ENCODE results near the gene PCSK2.
A peak's percentile ranks its signal among the peaks of the same experiment; 100 is the strongest.

Gene PCSK2

DNA sequence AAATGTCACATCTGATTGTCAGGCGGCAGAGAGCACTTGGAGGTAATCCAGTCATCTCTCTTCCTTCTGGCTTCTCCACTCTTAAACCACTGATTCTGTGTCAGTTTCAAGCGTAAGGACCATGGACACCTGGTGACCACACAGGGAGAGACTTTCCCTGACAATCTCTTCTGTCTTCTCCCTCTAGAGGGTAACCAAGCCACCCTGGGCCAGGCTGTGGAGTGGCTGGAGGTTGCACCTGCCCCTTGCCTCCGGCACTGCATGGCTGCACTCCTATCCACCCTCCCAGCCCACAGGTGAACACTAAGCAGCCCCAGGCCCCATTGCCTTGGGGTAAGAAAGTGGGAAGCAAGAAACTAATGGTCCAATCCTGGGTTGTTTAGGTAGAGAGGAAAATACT, 225.6 kb downstream of the PCSK2 start:
- DNase-seq = no peak

DNA sequence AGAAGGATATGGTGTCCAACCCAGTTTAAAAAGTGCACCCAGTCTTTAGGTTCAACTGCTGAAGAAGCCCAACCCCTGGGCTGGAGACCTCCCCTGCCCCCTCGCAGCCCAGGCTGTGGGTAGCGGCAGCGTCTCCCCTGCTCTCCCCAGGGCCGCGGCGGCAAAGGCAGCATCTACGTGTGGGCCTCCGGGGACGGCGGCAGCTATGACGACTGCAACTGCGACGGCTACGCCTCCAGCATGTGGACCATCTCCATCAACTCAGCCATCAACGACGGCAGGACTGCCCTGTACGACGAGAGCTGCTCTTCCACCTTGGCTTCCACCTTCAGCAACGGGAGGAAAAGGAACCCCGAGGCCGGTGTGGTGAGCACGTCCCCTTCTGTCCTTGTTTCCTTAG, 226.8 kb downstream of the PCSK2 start:
- no peak for DNase-seq

DNA sequence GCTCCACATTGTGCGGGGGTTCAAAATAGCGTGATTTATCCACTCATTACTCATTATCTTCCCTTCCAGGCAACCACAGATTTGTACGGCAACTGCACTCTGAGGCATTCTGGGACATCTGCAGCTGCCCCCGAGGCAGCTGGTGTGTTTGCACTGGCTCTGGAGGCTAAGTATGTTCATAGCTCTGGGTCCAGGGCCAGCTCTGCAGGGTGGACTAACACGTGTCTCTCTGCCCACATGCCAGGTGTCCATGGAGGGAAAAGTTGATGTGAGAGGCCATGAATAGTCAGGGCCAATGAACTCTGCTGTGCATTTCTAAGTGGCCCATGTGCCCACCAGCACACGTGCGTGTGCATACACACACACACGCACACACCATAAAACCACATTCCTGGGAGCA, 229.4 kb downstream of the PCSK2 start:
- no peak for DNase-seq

DNA sequence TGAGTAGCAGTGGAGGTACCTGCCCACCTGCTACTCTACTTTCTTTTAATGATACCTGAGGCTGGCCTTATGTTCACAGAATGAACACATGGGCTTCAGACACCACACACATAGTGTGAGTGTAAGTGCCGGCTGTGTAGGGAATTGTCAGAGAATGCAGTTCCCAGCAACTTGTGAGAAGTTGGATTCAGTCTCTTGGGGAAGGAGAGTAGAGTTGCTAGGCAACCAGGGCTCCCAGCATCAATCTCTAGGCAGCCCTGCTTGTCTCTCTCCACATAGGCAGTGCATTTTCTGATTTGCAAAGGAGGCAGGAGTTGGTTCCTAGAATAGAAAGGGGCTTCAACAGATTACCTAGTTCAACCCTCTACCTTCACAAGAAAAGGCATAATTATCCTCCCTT, 230.2 kb downstream of the PCSK2 start:
- no peak for DNase-seq

DNA sequence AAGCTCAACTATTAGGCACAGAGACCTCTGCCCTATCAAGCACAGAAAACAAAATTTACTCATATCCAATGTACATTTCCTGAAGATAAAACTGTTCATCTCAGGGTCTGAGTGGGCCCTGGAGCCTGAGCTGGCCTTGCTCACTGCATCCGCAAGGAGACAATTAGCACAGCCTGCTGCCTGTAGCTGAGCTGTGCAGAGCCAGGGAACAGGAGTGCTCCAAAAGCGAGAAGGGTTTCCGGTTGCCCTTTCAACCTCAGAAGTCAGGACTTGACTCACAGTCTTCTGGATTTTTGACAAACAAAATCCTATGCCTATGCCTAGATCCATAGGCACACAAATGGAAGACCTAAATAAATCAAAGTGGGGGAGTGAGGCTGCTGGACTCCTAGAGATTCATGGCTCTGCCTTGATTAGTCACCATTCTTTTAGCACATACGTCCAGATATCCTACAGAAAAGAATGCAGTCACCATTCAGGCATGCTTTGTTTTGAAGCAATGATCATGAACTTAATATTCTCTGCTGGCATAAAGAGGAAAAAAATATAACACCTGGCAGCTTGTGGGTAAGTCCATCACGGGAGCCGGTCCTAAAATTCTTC, 230.8 kb downstream of the PCSK2 start:
- no peak for DNase-seq

DNA sequence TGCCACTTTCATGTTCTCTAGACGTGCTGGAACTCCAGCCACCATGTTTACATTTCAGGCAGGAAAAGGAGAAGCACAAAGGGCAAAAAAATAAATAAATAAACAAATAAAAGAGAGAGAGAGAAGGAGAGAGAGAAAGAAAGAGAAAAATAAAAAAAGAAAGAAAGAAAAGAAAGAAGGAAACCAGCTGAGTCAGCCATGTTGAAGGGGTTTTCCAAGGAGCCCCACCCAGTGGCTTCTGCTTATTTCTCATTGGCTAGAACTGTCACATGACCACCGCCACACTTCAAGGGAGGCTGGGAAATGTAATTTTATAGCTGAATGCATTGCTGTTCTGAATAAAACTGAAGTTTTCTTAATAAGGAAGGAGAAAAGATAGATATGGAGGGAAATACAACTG, 233.3 kb downstream of the PCSK2 start:
- DNase-seq = peak; percentile 6

DNA sequence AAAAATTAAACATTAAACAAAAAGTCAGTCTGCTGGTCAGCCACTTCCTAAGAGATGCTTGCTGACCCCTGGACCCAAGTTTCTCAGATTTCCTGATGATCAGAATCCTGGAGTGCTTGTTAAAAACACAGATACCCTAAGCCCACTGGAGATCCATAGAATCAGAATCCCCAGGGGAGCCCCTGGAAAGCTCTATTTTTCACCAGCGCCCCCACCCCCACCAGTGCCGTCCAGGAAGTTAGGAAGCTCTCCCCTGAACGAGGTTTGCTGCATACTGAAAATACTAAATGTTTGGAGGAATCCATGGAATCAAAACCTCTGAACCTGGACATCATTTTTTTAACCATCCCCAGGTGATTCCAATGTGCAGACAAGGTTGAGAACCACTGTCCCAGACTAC, 235.1 kb downstream of the PCSK2 start:
- no peak for DNase-seq

DNA sequence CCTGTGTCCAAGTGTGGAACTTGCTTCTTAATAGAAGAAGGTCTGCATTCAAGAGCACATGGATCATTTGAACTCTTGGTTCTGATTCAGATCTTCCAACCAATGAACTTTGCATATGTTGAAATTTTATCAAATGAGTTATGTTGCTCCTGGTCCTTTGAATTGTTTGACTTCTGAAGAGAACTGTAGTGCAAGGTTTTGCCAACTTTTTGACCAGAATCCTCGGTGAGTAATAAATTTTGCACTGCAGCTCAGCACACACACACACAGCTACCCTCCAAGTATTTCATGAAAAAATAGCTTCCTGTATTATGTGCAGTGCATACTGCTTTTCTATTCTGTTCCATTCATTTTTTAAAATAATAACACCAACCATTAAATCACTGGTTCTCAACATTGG, 236.9 kb downstream of the PCSK2 start:
- DNase-seq = no peak

DNA sequence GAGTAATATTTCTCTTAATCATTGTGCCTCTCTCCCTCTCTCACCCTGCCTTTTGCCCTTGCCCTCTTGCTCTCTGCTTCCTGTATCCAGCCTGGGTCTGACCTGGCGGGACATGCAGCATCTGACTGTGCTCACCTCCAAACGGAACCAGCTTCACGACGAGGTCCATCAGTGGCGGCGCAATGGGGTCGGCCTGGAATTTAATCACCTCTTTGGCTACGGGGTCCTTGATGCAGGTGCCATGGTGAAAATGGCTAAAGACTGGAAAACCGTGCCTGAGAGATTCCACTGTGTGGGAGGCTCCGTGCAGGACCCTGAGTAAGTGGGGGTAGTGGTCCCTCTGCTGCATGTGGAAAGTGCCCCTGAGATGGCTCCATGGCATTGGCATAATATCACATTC, 238.4 kb downstream of the PCSK2 start:
- DNase-seq = no peak

DNA sequence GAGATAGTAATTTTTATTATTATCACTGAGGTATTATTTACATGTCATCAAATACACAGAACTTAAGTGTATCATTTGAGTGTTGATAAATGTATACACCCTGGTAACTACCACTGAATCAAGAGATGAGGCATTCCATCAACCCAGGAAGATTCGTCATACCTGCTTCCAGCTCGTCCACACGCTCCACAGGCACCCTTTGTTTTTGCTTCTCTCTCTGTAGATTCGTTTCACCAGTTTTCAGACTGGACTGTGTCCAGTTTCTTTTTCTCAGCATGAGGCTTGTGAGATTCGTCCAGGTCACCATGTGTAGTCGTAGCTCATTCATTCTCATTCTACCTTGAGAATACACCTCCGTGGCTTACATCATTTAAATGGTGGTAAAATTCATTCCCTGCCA, 239.8 kb downstream of the PCSK2 start:
- no peak for DNase-seq

DNA sequence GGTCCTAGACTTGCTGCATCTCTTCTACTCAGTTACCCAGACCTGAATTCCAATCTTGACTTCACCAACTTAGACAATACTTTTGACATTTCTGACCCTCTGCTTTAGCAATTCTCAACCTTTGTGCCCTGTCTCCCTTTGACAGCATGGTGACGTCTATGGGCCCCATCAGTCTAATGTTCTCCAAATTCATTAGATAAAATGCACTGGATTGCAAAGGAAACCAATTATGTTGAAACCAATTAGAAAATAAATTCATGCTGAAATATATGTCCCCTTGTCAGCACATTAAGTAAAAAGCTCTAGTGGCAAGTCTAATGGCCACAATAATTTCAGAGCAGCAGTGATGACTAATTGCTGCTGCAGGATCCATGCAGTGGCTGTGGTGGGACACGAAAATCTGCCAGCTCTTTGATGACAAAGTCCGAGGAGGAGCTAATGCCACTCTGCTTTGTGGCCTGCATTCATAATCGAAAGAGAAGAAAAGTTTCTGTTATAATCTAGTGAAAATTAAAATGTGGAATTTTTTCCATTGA, 240.3 kb downstream of the PCSK2 start:
- DNase-seq = no peak

DNA sequence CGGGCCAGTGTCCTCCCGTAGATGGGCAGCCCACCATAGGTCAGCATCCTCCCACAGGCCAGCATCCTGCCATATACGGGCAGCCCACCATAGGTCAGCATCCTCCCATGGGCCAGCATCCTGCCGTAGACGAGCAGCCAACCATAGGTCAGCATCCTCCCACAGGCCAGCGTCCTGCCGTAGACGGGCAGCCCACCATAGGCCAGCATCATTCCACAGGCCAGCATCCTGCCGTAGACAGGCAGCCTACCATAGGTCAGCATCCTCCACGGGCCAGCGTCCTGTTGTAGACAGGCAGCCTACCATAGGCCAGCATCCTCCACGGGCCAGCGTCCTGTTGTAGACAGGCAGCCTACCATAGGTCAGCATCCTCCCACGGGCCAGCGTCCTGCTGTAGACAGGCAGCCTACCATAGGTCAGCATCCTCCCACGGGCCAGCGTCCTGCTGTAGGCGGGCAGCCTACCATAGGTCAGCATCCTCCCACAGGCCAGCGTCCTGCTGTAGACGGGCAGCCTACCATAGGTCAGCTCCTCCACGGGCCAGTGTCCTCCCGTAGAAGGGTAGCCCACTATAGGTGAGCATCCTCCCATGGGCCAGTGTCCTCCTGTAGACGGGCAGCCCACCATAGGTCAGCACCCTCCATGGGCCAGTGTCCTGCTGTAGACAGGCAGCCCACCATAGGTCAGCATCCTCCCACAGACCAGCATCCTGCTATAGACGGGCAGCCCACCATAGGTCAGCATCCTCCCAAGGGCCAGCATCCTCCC, 241.4 kb downstream of the PCSK2 start:
- DNase-seq = no peak

DNA sequence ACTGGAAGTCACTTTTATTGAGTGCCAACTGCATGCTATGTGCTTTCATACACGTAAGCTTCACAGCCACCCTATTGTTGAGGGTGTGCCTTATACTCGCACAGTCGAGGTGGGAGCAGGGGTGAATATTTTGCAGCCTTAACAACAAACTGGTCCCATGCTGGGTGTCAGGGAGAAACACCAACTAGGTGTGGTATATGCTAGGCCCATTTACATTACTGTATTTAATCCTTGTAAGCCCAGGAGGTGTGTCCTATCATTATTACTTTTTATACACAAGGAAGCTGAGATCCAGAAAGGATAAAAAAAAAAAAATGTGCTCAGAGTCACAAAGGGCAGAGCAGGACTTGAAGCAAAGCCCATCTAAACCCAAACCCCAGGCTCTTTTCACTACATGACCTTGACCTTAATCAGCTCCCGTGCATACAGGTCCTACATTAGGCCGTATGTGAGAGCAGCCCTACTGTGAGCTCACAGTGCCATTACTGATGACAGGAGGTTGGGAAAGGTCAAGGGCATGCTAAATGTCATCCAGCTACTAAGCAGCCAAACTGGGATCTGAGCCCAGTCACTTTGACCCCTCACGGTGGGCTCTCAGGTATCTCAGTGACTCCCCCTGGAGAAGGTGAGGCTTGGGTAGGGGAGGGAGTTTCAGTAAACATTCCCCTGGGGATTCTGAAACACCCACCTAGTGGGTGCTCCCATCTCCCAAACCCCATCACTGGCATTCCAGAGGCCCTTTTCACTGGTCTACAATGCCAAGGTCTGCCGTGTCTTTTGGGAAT, 242.6 kb downstream of the PCSK2 start:
- DNase-seq = no peak

DNA sequence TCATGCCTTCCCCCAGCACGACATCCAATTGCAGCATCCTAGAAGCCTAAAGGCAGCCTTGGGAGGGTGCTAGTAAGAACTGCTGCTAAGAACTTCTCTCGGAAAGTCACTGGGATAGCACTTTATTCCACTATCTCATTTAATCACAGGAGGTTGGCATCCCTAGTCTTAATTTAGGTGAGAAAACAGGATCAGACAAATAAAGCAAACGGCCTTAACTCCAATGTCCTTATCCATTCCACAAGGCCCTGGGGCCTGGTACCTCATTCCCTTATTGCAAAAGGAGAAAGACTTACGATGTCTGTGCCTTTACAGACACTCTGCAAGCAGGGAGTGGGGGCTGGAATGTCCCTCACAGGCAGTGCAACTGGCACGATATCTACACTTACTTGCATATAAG, 243.7 kb downstream of the PCSK2 start:
- no peak for DNase-seq

DNA sequence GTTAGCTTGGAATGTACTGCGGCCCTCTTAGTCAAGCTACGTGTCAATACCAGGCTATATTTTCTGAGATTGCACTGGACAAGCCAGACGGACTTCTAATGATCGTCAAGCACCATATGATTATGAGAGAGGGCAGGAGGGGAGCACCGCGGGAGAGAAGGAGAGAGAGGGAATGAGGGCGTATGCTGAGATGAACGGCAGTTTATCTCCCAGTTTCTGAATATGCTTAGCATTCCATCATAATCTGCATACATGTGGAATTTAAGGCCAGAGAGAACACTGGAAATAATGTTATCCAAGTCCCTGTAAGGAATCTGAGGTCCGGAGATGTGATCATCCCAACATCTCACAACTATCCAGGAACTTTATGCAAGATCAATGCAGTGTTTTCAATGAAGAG, 244.1 kb downstream of the PCSK2 start:
- DNase-seq = no peak

DNA sequence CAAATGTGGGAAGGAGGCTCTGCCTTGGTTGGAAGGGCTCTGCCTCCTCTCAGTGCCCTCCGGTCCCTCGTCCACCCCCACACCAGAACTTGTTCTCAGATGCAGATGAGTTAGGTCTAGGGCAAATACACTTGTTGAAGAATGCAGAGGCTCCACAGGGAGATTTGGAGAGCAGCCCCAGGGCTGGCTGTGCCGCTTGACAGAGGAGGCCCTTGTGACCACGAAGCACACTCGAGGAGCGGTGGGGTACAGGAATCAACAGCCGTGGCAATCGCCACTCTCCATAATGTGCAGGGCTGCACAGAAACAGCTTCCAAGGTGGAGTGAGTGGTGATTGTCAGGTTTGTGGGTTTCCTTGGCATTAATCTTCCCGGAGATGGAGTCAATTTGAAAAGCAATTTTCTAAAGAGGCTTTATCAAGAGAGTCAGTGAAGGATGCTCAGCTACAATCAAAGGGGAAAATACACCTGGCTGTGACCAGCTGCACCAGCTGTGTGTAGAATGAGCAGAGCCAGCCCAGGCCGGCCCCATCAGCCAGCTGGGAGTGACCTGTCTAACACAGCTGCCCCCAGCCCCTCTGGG, 244.9 kb downstream of the PCSK2 start:
- DNase-seq = no peak

DNA sequence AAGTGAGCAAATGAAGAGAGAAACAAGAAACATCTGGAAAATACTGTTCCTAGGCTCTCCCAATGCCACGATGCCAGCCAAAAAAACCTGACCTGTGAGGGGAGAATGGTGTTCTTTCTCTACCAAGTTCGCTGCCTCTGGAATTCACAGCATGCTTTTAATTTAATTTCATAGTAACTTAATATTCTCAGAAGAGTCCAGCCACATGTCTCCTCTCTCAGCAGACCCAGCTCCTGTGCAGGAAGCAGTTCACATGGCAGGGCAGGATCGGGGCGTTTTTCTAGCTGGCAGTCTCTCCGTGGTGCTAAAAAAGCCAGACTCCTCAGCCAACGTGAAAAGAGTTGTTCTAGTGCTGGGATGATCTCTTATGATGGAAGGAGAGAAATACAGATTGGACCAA, 246.8 kb downstream of the PCSK2 start:
- DNase-seq = no peak

DNA sequence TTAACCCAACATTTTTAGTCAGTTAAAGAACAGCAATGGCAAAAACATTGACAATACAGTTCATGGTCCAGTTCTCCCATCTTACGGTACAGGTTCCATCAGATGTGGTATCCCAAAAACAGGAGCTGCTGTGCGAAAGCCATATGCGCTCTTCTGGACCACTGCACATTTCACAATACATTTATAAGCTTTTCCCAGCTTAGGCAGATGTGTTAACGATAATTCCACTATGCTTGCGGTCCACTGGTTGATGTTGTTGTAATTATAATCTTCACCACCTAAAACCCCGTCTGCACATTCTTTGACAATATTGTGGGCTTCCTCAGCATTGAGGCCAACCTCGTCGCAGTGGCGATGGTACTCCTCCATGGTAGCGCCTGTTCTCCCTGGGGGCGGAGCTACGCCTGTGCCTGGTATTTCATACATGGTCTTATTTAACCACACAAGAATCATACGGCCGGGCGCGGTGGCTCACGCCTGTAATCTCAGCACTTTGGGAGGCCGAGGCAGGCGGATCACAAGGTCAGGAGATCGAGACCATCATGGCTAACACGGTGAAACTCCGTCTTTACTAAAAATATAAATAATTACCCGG, 252.3 kb downstream of the PCSK2 start:
- DNase-seq = no peak

DNA sequence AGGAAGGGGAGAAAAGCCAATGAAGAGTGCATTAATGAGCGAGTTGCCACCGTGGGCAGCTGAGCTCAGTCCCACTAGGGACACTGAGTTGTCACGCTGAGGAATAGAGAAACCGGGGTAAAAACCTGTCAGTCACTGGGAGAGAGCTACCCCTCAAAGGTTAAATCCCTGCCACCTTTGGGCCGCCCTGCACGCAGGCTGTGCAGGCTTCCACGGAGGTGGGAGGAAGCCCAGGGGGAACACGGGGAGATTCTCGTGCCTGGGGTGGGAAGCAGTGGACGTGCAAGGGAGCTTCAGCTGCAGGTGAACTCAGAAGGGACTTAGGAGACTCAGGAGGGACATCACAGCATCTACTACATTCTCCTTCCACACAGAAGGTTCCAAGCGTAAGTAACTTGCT, 253.9 kb downstream of the PCSK2 start:
- DNase-seq = no peak

DNA sequence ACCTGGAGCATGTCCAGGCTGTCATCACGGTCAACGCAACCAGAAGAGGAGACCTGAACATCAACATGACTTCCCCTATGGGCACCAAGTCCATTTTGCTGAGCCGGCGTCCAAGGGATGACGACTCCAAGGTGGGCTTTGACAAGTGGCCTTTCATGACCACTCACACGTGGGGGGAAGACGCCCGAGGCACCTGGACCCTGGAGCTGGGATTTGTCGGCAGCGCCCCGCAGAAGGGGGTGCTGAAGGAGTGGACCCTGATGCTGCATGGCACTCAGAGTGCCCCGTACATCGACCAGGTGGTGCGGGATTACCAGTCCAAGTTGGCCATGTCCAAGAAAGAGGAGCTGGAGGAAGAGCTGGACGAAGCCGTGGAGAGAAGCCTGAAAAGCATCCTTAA, 254.8 kb downstream of the PCSK2 start:
- DNase-seq = no peak

DNA sequence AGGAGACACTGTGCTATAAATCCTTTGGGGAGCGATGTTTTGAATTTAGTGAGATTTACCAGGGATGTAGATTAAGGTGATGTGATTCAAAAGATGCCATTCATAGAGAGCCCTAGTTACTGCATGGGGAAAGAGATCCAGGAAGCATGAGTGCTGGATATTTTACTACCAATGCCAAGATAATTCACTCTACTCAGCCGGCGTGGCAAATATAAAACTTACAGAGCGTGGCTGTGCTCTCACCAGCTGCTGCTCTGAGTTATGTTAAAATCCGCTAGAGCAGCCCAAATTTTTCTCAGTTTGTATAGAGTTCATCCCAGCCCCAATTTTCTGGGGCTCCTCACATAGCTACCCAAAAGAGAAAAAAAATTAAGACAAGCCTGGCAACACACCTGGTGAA, 255.7 kb downstream of the PCSK2 start:
- DNase-seq = no peak

DNA sequence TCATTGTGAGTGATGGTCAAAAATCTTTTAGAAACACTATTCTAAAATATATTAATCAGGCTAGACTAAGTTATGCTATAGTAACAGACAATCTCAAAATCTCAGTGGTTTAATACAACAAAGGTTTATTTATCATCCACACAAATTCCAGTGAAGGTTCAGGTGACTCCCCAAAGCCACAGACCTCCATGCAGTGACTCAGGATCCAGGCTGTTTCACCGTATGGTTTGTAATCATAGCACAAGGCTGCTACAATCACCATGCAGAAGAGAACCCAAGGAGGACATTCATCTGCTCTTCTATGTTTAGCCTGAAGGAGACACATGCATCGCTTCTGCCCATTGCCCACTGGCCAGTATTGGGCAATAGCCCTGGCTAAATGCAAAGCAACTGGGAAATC, 258.2 kb downstream of the PCSK2 start:
- DNase-seq = no peak

DNA sequence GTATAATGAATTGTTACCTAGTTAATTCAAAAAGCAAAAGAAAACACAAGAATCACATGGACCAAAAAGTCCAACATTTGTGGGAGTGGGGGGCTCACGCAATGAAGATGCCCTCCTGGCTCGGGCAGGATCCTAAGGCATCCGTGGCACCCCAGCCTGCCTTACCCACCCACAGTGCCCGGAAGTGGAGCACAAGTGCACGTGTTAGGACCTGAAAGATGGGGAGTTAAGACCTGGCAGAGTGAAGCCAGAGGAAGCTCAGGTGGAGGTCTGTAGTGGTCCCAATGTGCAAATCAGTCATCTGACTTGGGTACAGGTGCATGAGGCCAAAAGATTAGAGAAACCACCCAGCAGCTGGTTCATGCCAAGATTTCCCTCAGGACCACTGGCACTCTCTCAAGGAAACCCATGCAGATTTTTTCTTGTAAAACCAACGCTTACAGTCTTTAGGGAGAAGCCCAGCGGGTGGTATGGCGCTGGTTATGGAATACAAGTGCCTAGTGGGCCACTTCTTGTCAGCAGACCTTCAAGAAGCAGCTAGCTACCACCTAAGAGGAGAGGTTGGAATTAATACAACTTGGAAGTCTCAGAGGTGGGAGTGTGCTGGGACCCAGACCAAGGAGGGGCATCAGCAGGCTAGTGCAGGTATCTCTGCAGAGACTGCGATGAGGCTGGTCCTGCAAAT, 262.2 kb downstream of the PCSK2 start:
- DNase-seq = no peak
